Measurements from ENCODE around the gene RIMBP2.

Gene RIMBP2

GRCh38 chr12:130347588-130347987, 368.5 kb downstream of the RIMBP2 start:
- H3K27me3 ChIP-seq (ENCODE audit: insufficient read depth, low read length, poor library complexity) = no peaks in the 10 kb centered on the region
- TF ChIP-seq EZH2 (IDR thresholded peaks at IDR 0.05; ENCODE audit: borderline replicate concordance, low read depth, low read length, severe bottlenecking) = no peak
- TF ChIP-seq CTCF (IDR thresholded peaks at IDR 0.05; ENCODE audit: borderline replicate concordance, extremely low read depth, low read length, poor library complexity, severe bottlenecking) = no peak
- ATAC-seq (ENCODE audit: insufficient read depth, low read depth) (no peak), DNase-seq (no peak)
- H3K36me3 ChIP-seq (ENCODE audit: insufficient read depth, low read length) = no peaks in the 10 kb centered on the region
- H3K9ac ChIP-seq (ENCODE audit: low read depth, low read length) = no peak overlapping the region
- no peaks in the 10 kb centered on the region for H3K79me2 ChIP-seq (ENCODE audit: insufficient read depth, low read length)
- no peak overlapping the region for H2AFZ ChIP-seq (ENCODE audit: low read depth, low read length)
- no peaks in the 10 kb centered on the region for H4K20me1 ChIP-seq (ENCODE audit: insufficient read depth, low read length)
- no peaks in the 10 kb centered on the region for H3K4me1 ChIP-seq (ENCODE audit: insufficient read depth, low read length)
- no peak overlapping the region for H3K4me3 ChIP-seq (ENCODE audit: low read depth in 1 of 2, low read length in 2 of 2)
- H3K4me2 ChIP-seq (ENCODE audit: insufficient read depth, low read length) = no peak overlapping the region
- H3K27ac ChIP-seq (ENCODE audit: low read length) = no peak overlapping the region
- no peaks in the 10 kb centered on the region for H3K9me3 ChIP-seq (ENCODE audit: insufficient read depth, low read length, severe bottlenecking)
